HepG2 (cell line): ENCODE measurements around the gene PCTP.

Experiments used
- CTCF ChIP-seq: sonication (generic); formaldehyde crosslinking; IDR thresholded peaks from 2 replicates; pipeline ENCODE4 v1.5.0; 2020; ENCODE audit warnings: mild to moderate bottlenecking, missing genetic modification reagents, moderate library complexity
- JUN ChIP-seq: sonication (generic); formaldehyde crosslinking; IDR thresholded peaks from 2 replicates; pipeline ENCODE4 v1.4.0; 2020; ENCODE audit warnings: mild to moderate bottlenecking, missing genetic modification reagents
- KLF11 ChIP-seq: IDR thresholded peaks from 2 replicates; pipeline ENCODE4 v1.6.1; 2016; ENCODE audit warnings: missing compliant biosample characterization
- MNT ChIP-seq: fragments of 450-650 bp; IDR thresholded peaks from 2 replicates; pipeline ENCODE4 v1.6.1; 2016
- NONO ChIP-seq, 2 experiments: fragments of 450-650 bp in 1 of 2; sonication (generic) in 1 of 2; formaldehyde crosslinking in 1 of 2; IDR thresholded peaks in 1 of 2; conservative IDR thresholded peaks in 1 of 2; 2 replicates each; pipeline versions ENCODE4 v1.6.1 to v1.8.0; 2017 to 2022; ENCODE audit warnings: mild to moderate bottlenecking in 1 of 2, missing genetic modification reagents in 1 of 2, moderate library complexity in 1 of 2
- PHF21A ChIP-seq: sonication (generic); formaldehyde crosslinking; IDR thresholded peaks from 2 replicates; pipeline ENCODE4 v1.5.0; 2020; ENCODE audit warnings: mild to moderate bottlenecking, missing genetic modification reagents
- RELA ChIP-seq: sonication (generic); formaldehyde crosslinking; IDR thresholded peaks from 2 replicates; pipeline ENCODE4 v1.4.0; 2020; ENCODE audit warnings: missing genetic modification reagents
- ZC3H4 ChIP-seq: sonication (generic); formaldehyde crosslinking; IDR thresholded peaks from 2 replicates; pipeline ENCODE4 v1.4.0; 2020; ENCODE audit warnings: missing genetic modification reagents, borderline replicate concordance
- ZNF253 ChIP-seq: sonication (generic); formaldehyde crosslinking; IDR thresholded peaks from 2 replicates; pipeline ENCODE4 v1.8.0; 2022; ENCODE audit warnings: mild to moderate bottlenecking, missing genetic modification reagents, borderline replicate concordance
- ZNF616 ChIP-seq: sonication (generic); formaldehyde crosslinking; IDR thresholded peaks from 2 replicates; pipeline ENCODE4 v1.5.0; 2020; ENCODE audit warnings: low read depth, mild to moderate bottlenecking, missing genetic modification reagents

- TF ChIP-seq ZC3H4 (CRISPR knock-in tag) (no peak), ZNF253 (CRISPR knock-in tag) (no peak), JUN (no peak), PHF21A (CRISPR knock-in tag) (no peak), CTCF (no peak), ZNF616 (CRISPR knock-in tag) (no peak), MNT (no peak), KLF11 (no peak), RELA (CRISPR knock-in tag) (no peak), NONO (IDR thresholded peaks at IDR 0.05) (no peak), NONO (CRISPR knock-in tag; conservative IDR thresholded peaks at IDR 0.05) (no peak)
Measured at GRCh38 chr17:55704401-55704800, 46.5 kb upstream of the PCTP start.
